Kidney epithelial cell (primary cell): Measurements from ENCODE around the gene CASP6. TPM values are rescaled to one million over a fixed set of nuclear protein-coding genes. Genes with fewer than 3 reads are reported as not detected.

Experiments
- DNase-seq: peaks from one replicate; pipeline ENCODE4 v3.0.0-alpha.2; 2010; ENCODE audit warnings: low read depth
- H3K27me3 ChIP-seq: 2 replicates; pipeline ENCODE4 v1.6.0; 2011; ENCODE audit warnings: low read length; ENCODE audit not compliant: control insufficient read depth, insufficient read depth
- H3K36me3 ChIP-seq: 2 replicates; pipeline ENCODE4 v1.5.1; 2011; ENCODE audit warnings: low read length; ENCODE audit not compliant: control insufficient read depth, insufficient read depth
- H3K4me3 ChIP-seq: 2 replicates; pipeline ENCODE4 v1.5.1; 2011; ENCODE audit warnings: low read depth, mild to moderate bottlenecking, control low read depth, low read length
- total RNA-seq: library from RNA; depleted of rRNA; stranded (reverse); fragments of >200 nt; gene quantifications from 2 replicates; pipeline ENCODE4 v1.2.3, GENCODE V29; 2015
- TF ChIP-seq, protein P1 (sequence below): IDR thresholded peaks from 2 replicates; pipeline ENCODE4 v1.5.1; 2011; ENCODE audit warnings: mild to moderate bottlenecking, moderate library complexity, low read length, control low read depth, inconsistent platforms; ENCODE audit not compliant: insufficient read depth, poor library complexity, severe bottlenecking

Gene CASP6
- total RNA-seq, 1 donor from 2014 or later, result 53.6 TPM

DNA sequence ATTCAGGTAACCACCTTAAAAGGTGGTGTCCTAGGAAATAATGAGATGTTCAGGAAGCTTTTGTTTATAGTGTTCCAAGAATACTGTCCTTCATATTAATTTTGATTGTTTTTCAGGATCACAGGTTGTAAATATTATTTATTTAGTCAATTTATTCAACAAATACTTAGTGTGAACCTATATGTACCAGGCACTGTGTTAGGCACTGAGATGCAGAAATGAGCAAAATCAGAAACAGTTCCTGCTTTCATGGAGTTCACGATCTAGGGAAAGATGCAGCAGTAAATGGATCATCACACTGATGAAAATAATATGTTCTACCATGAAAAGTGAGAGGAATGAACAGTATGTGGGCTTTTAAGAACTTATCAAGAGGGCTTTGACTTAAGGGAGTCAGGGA is 44.9 kb upstream of the CASP6 start:
- no peak for DNase-seq
- Histone ChIP-seq H3K4me3 (no peak overlapping the region), H3K27me3 (no peaks in the 10 kb centered on the region), H3K36me3 (no peaks in the 10 kb centered on the region)
- TF ChIP-seq, protein P1, sequence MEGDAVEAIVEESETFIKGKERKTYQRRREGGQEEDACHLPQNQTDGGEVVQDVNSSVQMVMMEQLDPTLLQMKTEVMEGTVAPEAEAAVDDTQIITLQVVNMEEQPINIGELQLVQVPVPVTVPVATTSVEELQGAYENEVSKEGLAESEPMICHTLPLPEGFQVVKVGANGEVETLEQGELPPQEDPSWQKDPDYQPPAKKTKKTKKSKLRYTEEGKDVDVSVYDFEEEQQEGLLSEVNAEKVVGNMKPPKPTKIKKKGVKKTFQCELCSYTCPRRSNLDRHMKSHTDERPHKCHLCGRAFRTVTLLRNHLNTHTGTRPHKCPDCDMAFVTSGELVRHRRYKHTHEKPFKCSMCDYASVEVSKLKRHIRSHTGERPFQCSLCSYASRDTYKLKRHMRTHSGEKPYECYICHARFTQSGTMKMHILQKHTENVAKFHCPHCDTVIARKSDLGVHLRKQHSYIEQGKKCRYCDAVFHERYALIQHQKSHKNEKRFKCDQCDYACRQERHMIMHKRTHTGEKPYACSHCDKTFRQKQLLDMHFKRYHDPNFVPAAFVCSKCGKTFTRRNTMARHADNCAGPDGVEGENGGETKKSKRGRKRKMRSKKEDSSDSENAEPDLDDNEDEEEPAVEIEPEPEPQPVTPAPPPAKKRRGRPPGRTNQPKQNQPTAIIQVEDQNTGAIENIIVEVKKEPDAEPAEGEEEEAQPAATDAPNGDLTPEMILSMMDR, result no peak

DNA sequence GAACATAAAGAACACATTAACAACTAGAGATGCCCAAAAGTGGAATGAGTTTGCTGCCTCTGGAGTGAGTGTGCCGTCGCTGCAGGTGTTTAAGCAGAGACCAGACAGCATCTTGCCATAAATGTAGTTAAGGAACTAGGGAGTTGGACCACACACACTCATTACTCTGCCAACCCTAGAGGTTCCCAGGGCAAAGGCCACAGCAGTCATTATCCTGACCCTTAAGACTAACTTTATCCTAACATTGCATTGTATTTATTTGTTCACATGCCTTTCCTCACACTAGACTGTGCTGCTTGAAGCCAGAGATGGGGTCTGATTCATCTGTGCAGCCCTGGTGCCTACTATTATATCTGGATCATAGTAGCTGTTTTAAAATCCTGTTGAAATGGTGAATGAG is 43.5 kb upstream of the CASP6 start:
- no peaks in the 10 kb centered on the region for H3K27me3 ChIP-seq
- TF ChIP-seq, protein P1, result no peak
- DNase-seq, result no peak
- H3K4me3 ChIP-seq, result no peak overlapping the region
- no peaks in the 10 kb centered on the region for H3K36me3 ChIP-seq

DNA sequence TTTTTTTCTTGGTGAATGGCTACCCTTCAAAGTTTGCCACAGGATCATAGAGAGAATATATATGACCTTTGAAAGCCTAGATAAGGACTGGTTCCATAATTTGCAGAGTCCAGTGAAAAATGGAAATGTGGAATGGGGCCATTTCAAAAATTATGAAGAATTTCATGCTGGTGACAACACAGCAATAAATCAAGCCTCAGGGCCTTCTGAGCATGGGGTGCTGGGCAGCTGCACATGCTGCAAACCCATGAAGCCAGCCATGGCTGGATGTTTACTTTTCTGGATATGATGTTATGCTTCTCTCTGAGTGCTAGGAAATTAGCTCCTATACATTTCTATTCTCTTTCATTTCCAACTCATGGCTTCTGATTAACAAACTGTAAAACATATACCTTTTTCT is 42.6 kb upstream of the CASP6 start:
- Histone ChIP-seq H3K36me3 (no peaks in the 10 kb centered on the region), H3K27me3 (no peaks in the 10 kb centered on the region), H3K4me3 (no peak overlapping the region)
- DNase-seq, result no peak
- TF ChIP-seq, protein P1, result no peak

DNA sequence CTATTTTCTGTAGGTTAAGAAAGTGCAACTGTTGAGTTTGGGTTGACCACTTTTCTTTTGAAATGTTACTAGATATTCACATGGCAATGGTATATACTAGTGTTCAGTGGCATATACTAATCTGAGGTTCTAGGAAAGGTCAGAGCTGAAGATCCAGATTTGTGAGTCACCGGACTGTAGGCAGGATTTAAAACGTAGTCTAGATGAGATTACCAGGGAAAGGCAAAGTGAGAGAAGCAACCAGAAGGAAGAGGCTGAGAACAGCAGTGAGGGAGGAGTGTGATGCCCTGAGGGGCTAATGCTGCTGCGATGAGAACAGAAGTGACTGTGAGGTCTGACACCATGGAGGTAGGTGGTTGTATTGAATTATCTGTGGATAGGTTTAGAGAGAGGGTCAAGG is 36.3 kb upstream of the CASP6 start:
- Histone ChIP-seq H3K36me3 (no peaks in the 10 kb centered on the region), H3K27me3 (no peaks in the 10 kb centered on the region), H3K4me3 (no peak overlapping the region)
- no peak for DNase-seq
- TF ChIP-seq, protein P1, result no peak

DNA sequence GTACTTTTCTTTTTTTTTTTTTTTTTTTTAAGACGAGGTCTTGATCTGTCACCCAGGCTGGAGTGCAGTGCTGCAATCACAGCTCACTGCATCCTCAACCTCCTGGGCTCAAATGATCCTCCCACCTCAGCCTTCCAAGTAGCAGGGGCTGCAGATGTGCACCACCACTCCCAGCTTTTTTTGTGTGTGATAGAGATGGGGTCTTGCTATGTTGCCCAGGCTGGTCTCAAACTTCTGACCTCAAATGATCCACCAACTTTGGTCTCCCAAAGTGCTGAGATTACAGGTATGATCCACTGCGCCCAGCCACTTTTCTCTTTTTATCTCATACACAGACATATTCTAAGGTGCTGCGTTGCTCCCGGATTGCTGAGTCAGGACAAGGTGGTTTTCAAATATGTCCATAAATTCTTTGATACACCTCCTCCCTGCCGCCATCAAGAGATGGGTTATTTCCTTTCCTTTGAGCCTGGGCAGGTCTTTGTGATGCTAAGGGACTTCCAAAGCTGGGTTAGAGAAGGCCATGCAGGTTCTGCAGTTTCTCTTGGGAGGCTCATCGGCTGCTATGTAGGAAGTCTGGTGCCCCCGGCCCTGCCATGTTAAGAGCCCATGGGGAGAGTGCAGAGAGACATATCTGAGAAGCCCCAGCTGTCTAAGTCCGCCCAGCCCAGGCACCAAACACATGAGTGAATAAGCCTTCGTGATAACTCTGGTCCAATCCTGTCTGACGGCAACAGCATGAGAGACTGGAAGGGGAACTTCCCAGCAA is 35.0 kb upstream of the CASP6 start:
- TF ChIP-seq, protein P1, result no peak
- Histone ChIP-seq H3K27me3 (no peaks in the 10 kb centered on the region), H3K4me3 (no peak overlapping the region), H3K36me3 (no peaks in the 10 kb centered on the region)
- no peak for DNase-seq

DNA sequence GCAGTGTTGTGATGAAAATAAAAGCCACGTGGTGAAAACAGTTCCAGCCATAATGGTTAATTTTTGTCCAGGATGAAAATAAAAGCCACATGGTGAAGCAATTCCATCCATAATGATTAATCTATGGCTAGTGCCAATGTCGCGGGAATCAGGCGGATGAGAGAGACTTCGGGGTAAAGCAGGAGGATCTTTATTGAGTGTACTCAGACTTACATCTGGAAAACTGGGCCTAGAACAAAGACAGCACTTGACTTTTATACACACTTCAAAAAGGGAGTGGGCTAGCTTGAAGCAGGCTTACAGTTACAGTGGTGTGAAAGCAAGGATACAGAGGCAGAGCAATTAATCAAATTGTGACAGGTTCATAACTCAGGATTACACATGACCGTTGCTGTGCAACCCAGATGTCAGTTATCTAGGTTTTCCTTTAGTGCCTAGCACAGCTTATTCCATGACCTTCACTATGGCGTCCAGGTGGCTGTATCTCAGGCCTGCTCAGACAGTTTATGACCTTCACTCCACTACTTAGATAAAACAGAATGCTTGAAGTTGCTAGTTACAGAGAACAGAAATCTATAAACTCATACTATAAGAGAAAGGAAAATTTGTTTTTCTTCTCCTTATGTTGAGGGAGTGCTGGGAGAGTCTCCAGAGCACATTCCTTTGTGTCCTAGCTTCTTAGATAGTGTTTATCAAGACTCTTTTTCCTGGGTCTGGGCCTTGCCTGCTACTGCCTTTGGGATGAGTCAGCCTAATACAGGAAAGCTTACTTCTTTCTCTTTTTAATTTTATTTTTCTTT is 32.5 kb upstream of the CASP6 start:
- DNase-seq, result no peak
- H3K36me3 ChIP-seq, result no peaks in the 10 kb centered on the region

More for the DNA sequence above, 32.5 kb upstream of the CASP6 start:
- H3K27me3 ChIP-seq, result no peaks in the 10 kb centered on the region
- TF ChIP-seq, protein P1, result no peak
- no peak overlapping the region for H3K4me3 ChIP-seq
